Measurements from ENCODE around the gene PAK3.

The PAK3 gene

DNA sequence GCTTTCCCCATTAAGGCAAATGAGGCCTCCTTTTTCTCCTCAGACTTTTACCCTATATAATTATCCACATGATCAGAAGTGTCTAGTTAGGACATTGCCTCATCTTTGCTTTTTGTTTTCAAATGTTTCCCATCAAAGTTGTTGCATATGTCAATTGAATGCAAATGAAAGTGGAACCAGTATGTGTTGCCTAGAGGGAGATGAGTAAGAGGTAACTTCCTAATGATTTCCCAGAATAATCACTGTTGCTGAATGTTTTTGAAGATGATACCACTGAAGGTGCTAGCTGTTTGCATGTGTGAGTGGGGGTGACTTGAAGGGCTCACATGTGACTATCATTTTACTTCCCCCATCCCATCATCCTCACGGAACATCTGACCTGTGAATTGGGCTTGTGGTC is 33.9 kb downstream of the PAK3 start:
- DNase-seq (ENCODE audit: insufficient read length, low spot score) = no peak
- no peak for FAIRE-seq

DNA sequence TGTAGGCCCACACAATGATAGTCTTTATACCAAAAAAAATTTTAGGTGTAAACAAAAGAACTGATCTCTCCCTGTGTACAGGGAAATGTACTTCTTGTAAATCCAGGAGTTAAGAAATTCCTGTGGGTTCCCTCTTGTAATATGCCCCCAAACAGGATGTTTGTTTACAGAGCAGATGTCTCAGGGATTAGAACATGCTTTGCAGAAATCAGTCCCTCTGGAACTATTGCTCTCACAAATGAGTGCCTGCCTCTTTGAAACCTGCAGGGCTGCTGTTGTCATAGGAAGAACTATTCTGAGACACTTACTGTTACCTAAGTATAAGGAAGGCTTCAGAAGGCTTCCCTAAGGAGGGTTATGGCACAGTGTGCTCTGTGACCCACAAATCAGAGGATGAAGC is 35.6 kb downstream of the PAK3 start:
- DNase-seq (ENCODE audit: insufficient read length, low spot score) (no peak), FAIRE-seq (no peak)

DNA sequence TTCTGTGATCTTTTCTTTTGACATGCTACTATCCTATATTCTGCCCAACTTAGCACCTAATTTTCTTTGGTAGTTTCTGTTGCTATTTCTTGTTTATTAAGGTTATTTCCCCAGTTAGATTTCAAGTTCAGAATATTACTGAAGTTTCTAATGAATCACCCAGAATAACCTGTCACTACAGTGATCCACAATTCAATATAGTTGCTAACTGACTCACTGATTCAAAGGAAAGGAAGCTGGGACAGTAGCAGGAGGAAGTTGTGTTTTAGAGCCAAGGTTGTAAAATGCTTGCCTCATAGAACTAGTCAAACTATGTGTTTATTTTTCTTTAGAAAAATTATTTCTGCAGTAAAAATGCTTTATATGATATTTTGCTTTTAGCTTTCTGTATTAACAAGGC is 37.4 kb downstream of the PAK3 start:
- no peak for FAIRE-seq
- DNase-seq (ENCODE audit: insufficient read length, low spot score) = no peak

DNA sequence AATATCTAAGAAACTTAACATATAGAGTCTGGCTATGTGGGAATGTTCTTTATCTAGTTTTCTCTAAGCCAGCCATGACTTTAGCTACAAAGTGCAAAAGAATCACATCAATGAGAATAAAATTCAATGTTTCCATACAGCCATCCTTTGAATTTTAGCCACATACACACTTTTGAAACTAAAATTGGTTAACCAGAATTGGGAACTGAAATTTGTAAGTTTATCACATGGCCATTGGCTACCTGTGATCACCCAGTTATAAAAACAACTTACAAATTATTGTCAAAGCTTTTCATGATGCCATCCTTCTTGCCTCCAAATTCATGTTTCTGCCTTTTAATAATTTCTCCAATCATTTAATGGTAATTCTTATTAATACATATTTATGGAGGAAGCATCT is 49.9 kb downstream of the PAK3 start:
- FAIRE-seq (no peak), DNase-seq (ENCODE audit: insufficient read length, low spot score) (no peak)

DNA sequence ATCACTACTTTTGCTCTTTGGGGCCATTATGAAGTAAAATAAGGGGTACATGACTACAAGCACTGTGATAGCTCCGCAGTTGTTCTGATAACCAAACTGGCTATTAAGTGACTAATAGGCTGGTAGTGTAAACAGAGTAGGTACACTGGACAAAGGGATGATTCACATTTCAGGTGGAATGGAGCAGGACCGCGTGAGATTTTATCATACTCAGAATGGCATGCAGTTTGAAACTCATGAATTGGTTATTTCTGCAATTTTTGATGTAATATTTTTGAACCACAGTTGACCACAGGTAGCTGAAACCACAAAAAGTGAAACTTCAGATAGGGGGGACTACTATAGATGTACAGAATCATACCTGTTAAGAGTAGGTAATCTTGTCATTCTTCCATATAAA is 55.8 kb downstream of the PAK3 start:
- FAIRE-seq (no peak), DNase-seq (ENCODE audit: insufficient read length, low spot score) (no peak)

GRCh38 chrX:111159232-111159631 is 63.2 kb downstream of the PAK3 start:
- no peak for FAIRE-seq

GRCh38 chrX:111164728-111165127 is 68.7 kb downstream of the PAK3 start:
- DNase-seq (ENCODE audit: insufficient read length, low spot score) (no peak), FAIRE-seq (no peak)

More at GRCh38 chrX:111159232-111159631, 63.2 kb downstream of the PAK3 start:
- DNase-seq (ENCODE audit: insufficient read length, low spot score) = no peak

GRCh38 chrX:111165902-111166301 is 69.9 kb downstream of the PAK3 start:
- FAIRE-seq = no peak
- no peak for DNase-seq (ENCODE audit: insufficient read length, low spot score)

DNA sequence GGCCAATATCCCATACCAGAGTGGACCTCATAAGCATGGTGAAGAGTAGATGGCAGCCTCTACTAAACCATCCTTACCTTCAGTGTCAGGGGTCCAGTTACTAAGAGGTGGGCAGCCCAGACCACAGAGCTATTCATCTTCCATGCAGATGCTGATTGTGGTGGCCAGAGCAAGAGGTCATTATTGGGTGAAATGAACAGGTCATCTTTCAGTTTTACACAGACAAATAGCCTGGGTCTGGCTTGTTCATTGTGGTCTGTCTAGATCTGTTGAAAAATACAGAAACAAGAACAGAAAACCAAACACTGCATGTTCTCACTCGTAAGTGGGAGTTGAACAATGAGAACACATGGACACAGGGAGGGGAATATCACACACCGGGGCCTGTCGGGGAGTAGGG is 71.3 kb downstream of the PAK3 start:
- no peak for DNase-seq (ENCODE audit: insufficient read length, low spot score)
- FAIRE-seq = no peak

GRCh38 chrX:111168314-111168713 is 72.3 kb downstream of the PAK3 start:
- FAIRE-seq (no peak), DNase-seq (ENCODE audit: insufficient read length, low spot score) (no peak)

DNA sequence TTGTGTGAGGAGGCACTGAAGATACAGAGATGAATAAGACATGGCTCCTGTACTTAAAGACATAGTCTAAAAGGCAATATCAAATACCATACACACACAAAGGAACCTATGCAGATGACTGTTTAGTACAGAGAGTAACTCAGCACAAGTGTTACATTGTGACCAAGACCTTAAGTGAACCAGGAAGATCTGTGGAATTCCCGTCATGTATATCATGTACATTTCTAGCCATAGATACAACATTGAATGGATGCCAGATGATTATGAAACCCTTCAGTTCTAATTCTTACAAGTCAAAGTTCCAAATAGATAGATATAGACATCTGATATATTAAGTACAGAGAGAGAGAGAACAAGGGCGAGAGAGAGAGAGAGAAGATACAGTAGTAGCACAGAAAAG is 73.2 kb downstream of the PAK3 start:
- no peak for DNase-seq (ENCODE audit: insufficient read length, low spot score)
- peak; percentile 53 for FAIRE-seq

DNA sequence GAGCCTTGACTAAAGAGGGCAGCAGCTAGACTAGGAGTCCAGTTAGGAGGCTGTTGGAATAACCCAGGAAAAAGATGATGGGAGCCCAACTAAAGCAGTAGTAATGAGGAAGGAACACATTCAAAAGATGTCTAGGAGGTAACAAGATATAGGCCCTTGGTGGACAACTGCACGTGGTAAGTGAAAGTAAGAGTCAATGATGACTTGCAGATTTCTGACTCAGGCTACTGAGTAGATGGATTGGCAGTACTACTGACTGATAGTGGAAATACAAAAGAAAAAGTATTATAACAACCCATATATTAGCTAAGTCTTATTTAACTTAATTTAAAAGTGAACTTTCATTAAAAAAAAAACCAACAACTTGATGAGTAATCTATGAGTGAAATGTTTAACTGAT is 74.0 kb downstream of the PAK3 start:
- FAIRE-seq (peak; percentile 74), DNase-seq (ENCODE audit: insufficient read length, low spot score) (no peak)

- no peak for DNase-seq (ENCODE audit: insufficient read length, low spot score)
- no peak for FAIRE-seq
Observed at GRCh38 chrX:111180750-111181240, 84.8 kb downstream of the PAK3 start.

GRCh38 chrX:111181951-111182350 is 86.0 kb downstream of the PAK3 start:
- FAIRE-seq = no peak

GRCh38 chrX:111182997-111183396 is 87.0 kb downstream of the PAK3 start:
- FAIRE-seq (no peak), DNase-seq (ENCODE audit: insufficient read length, low spot score) (no peak)

More at GRCh38 chrX:111181951-111182350, 86.0 kb downstream of the PAK3 start:
- no peak for DNase-seq (ENCODE audit: insufficient read length, low spot score)

DNA sequence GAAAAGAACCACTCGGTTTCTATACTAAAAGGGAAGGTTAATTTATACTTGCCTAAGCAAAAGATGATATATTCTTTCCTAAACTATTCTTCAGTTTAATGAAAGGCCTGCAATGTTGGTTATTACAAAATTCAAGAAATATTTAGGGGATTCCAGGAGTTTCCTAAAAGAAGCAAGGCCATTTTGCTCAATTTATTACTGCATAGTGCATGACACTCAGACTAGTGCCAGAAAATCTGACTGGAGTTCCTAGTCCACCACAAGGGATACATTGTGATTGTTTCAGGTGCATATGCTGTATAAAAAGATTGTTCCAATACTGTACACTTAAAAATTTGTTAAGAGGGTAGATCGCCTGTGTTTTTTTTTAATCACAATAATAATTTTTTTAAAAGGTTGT is 95.6 kb downstream of the PAK3 start:
- FAIRE-seq (no peak), DNase-seq (ENCODE audit: insufficient read length, low spot score) (no peak)

GRCh38 chrX:111199505-111199904 is 103.5 kb downstream of the PAK3 start:
- DNase-seq (ENCODE audit: insufficient read length, low spot score) = no peak
- FAIRE-seq = no peak

GRCh38 chrX:111200327-111200726 is 104.3 kb downstream of the PAK3 start:
- DNase-seq (ENCODE audit: insufficient read length, low spot score) (no peak), FAIRE-seq (no peak)

GRCh38 chrX:111207851-111208250 is 111.9 kb downstream of the PAK3 start:
- DNase-seq (ENCODE audit: insufficient read length, low spot score) (no peak), FAIRE-seq (no peak)

DNA sequence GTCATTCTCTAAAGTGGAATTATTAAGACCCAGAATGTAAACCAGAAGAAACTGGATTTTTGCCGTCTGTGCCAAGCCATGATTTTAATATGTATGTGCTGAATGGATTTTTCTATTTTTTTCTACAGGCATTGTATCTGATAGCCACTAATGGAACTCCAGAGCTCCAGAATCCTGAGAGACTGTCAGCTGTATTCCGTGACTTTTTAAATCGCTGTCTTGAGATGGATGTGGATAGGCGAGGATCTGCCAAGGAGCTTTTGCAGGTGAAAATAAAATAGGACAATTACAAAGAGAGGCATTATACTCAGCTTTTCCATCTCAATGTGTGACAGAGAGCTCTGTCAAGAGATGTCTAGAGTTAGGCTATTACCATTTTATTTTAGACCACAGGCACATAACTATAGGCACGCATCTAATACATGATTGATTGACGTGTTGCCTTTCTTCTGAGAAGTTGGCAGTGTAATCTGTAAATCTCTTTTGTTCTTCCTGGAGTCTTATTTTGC is 120.4 kb downstream of the PAK3 start:
- DNase-seq (ENCODE audit: insufficient read length, low spot score) (no peak), FAIRE-seq (no peak)

GRCh38 chrX:111244235-111244750 is 148.3 kb downstream of the PAK3 start:
- FAIRE-seq (no peak), DNase-seq (ENCODE audit: insufficient read length, low spot score) (no peak)

DNA sequence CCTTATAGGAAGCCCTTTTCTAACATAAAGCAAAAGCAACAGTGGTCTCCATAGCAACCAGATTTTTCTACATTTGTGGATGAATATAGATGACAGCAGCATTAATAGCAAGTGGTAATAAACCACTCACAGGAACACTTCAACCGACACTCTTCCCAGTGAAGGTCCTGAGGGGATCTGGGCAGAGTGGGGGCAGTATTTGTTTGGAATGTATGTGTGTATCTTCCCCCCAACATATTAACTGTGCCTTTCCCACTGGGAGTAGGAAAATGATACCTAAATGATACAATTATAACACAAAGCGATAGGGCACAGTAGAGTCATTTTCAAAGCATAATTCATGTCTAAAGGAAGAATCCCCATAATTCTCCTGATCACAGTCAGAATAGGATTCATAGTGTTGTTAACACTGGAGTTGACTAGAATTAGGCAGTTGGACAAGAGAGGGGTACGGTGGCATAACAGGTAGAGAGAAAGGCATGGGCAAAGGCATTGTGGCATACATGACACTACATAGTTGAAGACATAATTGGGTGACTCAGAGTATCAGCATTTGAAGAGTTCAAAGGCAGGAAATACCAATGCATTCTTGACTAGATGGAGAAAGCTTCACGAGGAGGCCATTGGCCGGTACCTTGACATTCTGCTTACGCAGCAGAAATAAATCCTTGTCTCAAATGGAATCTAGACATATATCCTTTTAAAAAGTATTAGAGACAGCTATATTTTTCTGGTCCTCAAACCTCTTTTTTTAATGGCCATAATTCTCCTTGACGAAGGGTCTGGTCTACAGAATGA is 159.1 kb downstream of the PAK3 start:
- FAIRE-seq = no peak
- DNase-seq (ENCODE audit: insufficient read length, low spot score) = no peak

All from GM19239 (cell line).